ENCODE results near the gene CLTB.
"Not testable (repeated sequence)": the region's sequence is repeated elsewhere in the genome, so short reads cannot be mapped to it uniquely, and the experiment has no call there.

The CLTB gene

GRCh38 chr5:176426876-176427275 lies 10.5 kb upstream of the CLTB start:
- no peak for DNase-seq

- no peak for DNase-seq
Observed at GRCh38 chr5:176425791-176426190, 9.5 kb upstream of the CLTB start.

GRCh38 chr5:176425138-176425537 lies 8.8 kb upstream of the CLTB start:
- DNase-seq = no peak

GRCh38 chr5:176424181-176424580 lies 7.8 kb upstream of the CLTB start:
- DNase-seq = no peak

GRCh38 chr5:176420972-176421544 lies 4.7 kb upstream of the CLTB start:
- peak; percentile 25 for DNase-seq

GRCh38 chr5:176420086-176420485 lies 3.7 kb upstream of the CLTB start:
- DNase-seq = no peak

- DNase-seq = no peak
Observed at GRCh38 chr5:176418251-176418650, 1.9 kb upstream of the CLTB start.

GRCh38 chr5:176416965-176417364 lies 626 bp upstream of the CLTB start:
- DNase-seq = no peak

- DNase-seq = no peak
Observed at GRCh38 chr5:176415240-176415951, 943 bp downstream of the CLTB start.

- no peak for DNase-seq
Observed at GRCh38 chr5:176414704-176415103, 1.6 kb downstream of the CLTB start.

- no peak for DNase-seq
Observed at GRCh38 chr5:176413709-176414191, 2.6 kb downstream of the CLTB start.

GRCh38 chr5:176413255-176413565 lies 3.1 kb downstream of the CLTB start:
- DNase-seq = no peak

GRCh38 chr5:176412517-176413254 lies 3.7 kb downstream of the CLTB start:
- no peak for DNase-seq

GRCh38 chr5:176410486-176411180 lies 5.7 kb downstream of the CLTB start:
- DNase-seq = no peak

GRCh38 chr5:176409765-176410164 lies 6.6 kb downstream of the CLTB start:
- no peak for DNase-seq

GRCh38 chr5:176408590-176408989 lies 7.7 kb downstream of the CLTB start:
- no peak for DNase-seq

GRCh38 chr5:176408252-176408573 lies 8.1 kb downstream of the CLTB start:
- DNase-seq = not testable (repeated sequence)

- DNase-seq = no peak
Observed at GRCh38 chr5:176407456-176408251, 8.7 kb downstream of the CLTB start.

- no peak for DNase-seq
Observed at GRCh38 chr5:176406436-176407052, 9.8 kb downstream of the CLTB start.

GRCh38 chr5:176405656-176406435 lies 10.5 kb downstream of the CLTB start:
- DNase-seq = no peak

All from hematopoietic multipotent progenitor cell treated with erythropoietin and hydrocortisone succinate and interleukin-3 and kit ligand, for 6 days (in vitro differentiated cells).